ENCODE measurements around the gene MSANTD4. TPM values are rescaled to one million over a fixed set of nuclear protein-coding genes. Genes with fewer than 3 reads are reported as not detected.
"Not testable (repeated sequence)": the region's sequence is repeated elsewhere in the genome, so short reads cannot be mapped to it uniquely, and the experiment has no call there.

Gene MSANTD4
- total and polyA plus RNA-seq, 2 donors = 17.0 to 49.8 TPM

DNA sequence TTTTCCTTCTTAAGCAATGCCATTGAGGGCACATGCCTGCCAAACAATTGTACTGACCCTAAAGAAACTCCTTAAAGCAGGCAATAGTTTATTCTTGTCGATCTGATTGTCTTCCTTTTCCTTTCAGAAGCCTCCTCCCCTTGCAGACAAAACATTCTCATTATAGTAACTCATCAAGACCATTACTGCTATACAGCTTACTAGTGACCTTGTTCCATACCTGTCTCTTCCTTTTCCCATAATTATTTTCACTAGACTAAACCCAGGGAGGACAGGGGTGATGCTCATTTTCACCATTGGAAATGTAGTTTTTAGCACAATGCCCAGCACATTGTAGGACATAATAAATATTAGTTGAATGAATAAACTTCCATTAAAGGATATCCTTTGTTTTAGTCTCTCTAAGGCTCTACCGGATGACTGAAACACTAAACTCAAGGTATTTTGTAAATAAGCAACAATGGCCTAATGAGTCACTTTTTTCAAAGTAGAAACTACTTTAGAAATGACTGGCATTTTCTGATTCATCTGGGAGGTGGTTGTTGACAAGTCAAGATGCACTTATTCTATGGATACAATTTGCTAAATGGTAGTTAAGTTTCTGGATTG, 9.3 kb upstream of the MSANTD4 start:
- H3K27ac ChIP-seq (ENCODE audit: low read depth) = no peak overlapping the region
- no peaks in the 10 kb centered on the region for H3K4me1 ChIP-seq (ENCODE audit: insufficient read depth)
- no peak for DNase-seq (ENCODE audit: extremely low spot score)
- H3K36me3 ChIP-seq (ENCODE audit: insufficient read depth) = no peaks in the 10 kb centered on the region
- H3K4me3 ChIP-seq (ENCODE audit: low read depth, low read length) = no peak overlapping the region
- 65% methylated on average over 2 of the region's 2 CpGs for WGBS

DNA sequence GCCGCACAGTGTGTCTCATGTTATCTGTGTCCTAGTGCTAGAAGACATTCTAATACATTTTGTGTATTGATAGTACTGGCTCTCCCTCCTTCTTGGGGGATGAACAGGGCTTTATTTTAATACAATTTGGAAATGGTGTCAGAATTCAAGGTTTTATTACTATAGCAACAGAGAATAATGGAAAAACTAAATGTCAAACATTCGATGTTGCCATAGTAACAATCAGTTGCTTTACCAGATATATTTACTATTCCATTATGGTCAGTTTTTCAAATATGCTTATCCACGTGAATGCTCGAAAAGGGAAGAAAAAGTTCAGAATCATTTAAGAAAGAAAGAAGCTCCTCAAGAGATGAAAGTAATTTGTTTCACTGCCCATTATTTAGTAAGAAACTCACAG, 8.6 kb upstream of the MSANTD4 start:
- Histone ChIP-seq H3K27ac (ENCODE audit: low read depth) (no peak overlapping the region), H3K4me3 (ENCODE audit: low read depth, low read length) (no peak overlapping the region), H3K36me3 (ENCODE audit: insufficient read depth) (no peaks in the 10 kb centered on the region), H3K4me1 (ENCODE audit: insufficient read depth) (no peaks in the 10 kb centered on the region)
- no peak for DNase-seq (ENCODE audit: extremely low spot score)
- WGBS = 41% methylated on average over 4 of the region's 4 CpGs

GRCh38 chr11:106022795-106023275, 795 bp upstream of the MSANTD4 start:
- Histone ChIP-seq H3K27ac (ENCODE audit: low read depth) (peak overlapping the region; percentile 15), H3K4me1 (ENCODE audit: insufficient read depth) (no peaks in the 10 kb centered on the region), H3K4me3 (ENCODE audit: low read depth, low read length) (peak overlapping the region; percentile 59), H3K36me3 (ENCODE audit: insufficient read depth) (no peaks in the 10 kb centered on the region)
- DNase-seq (ENCODE audit: extremely low spot score) = no peak
- WGBS = 89% methylated on average over 7 of the region's 7 CpGs

GRCh38 chr11:106021181-106021966, 666 bp downstream of the MSANTD4 start:
- H3K4me1 ChIP-seq (ENCODE audit: insufficient read depth) = no peaks in the 10 kb centered on the region
- 11% methylated on average over 18 of the region's 18 CpGs for WGBS
- no peaks in the 10 kb centered on the region for H3K36me3 ChIP-seq (ENCODE audit: insufficient read depth)
- H3K4me3 ChIP-seq (ENCODE audit: low read depth, low read length) = peak overlapping the region; percentile 59
- peak overlapping the region; percentile 33 for H3K27ac ChIP-seq (ENCODE audit: low read depth)
- DNase-seq (ENCODE audit: extremely low spot score) = no peak

- peaks cover 2% of the 10 kb centered on the region for H3K4me1 ChIP-seq (ENCODE audit: insufficient read depth)
- DNase-seq (ENCODE audit: extremely low spot score) = no peak
- no peak overlapping the region for H3K4me3 ChIP-seq (ENCODE audit: low read depth, low read length)
- WGBS = 51% methylated on average over 2 of the region's 2 CpGs
- H3K36me3 ChIP-seq (ENCODE audit: insufficient read depth) = no peaks in the 10 kb centered on the region
- H3K27ac ChIP-seq (ENCODE audit: low read depth) = no peak overlapping the region
Observed at GRCh38 chr11:106017093-106017492, 4.9 kb downstream of the MSANTD4 start.

- no peaks in the 10 kb centered on the region for H3K36me3 ChIP-seq (ENCODE audit: insufficient read depth)
- H3K27ac ChIP-seq (ENCODE audit: low read depth) = no peak overlapping the region
- 54% methylated on average over 2 of the region's 2 CpGs for WGBS
- no peak overlapping the region for H3K4me3 ChIP-seq (ENCODE audit: low read depth, low read length)
- peaks cover 2% of the 10 kb centered on the region for H3K4me1 ChIP-seq (ENCODE audit: insufficient read depth)
- no peak for DNase-seq (ENCODE audit: extremely low spot score)
Observed at GRCh38 chr11:106015066-106015465, 7.0 kb downstream of the MSANTD4 start.

- H3K4me3 ChIP-seq (ENCODE audit: low read depth, low read length) = no peak overlapping the region
- no peak for DNase-seq (ENCODE audit: extremely low spot score)
- no peak overlapping the region for H3K27ac ChIP-seq (ENCODE audit: low read depth)
- H3K36me3 ChIP-seq (ENCODE audit: insufficient read depth) = no peaks in the 10 kb centered on the region
- peaks cover 2% of the 10 kb centered on the region for H3K4me1 ChIP-seq (ENCODE audit: insufficient read depth)
- WGBS = 68% methylated on average over 2 of the region's 2 CpGs
Observed at GRCh38 chr11:106014620-106015019, 7.4 kb downstream of the MSANTD4 start.

DNA sequence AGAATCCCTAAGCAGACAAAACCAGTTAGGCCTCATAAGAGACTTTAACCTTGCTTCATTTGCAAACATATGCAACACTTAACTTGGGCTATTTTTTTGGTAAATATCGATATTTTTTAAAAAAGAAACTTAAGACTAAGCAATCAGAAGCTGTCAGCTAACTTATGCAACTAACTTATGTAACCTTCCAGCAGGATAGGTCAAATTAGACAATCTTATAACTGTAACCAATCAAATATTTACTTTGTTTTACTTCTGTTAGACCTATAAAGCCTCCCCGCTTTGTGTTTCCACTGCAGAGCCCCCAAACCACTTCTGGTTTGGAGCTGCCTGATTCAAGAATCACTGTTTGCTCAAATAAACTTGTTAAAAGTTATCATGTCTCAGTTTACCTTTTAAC, 8.0 kb downstream of the MSANTD4 start:
- WGBS = 90% methylated on average over 2 of the region's 2 CpGs
- Histone ChIP-seq H3K27ac (ENCODE audit: low read depth) (no peak overlapping the region), H3K36me3 (ENCODE audit: insufficient read depth) (peaks cover under 1% of the 10 kb centered on the region), H3K4me3 (ENCODE audit: low read depth, low read length) (no peak overlapping the region), H3K4me1 (ENCODE audit: insufficient read depth) (peaks cover 2% of the 10 kb centered on the region)
- DNase-seq (ENCODE audit: extremely low spot score) = no peak

GRCh38 chr11:106012744-106013143, 9.3 kb downstream of the MSANTD4 start:
- Histone ChIP-seq H3K36me3 (ENCODE audit: insufficient read depth) (peaks cover 2% of the 10 kb centered on the region), H3K4me3 (ENCODE audit: low read depth, low read length) (no peak overlapping the region), H3K4me1 (ENCODE audit: insufficient read depth) (peaks cover 2% of the 10 kb centered on the region), H3K27ac (ENCODE audit: low read depth) (no peak overlapping the region)
- DNase-seq (ENCODE audit: extremely low spot score) = no peak
- WGBS = 53% methylated on average over 3 of the region's 3 CpGs

DNA sequence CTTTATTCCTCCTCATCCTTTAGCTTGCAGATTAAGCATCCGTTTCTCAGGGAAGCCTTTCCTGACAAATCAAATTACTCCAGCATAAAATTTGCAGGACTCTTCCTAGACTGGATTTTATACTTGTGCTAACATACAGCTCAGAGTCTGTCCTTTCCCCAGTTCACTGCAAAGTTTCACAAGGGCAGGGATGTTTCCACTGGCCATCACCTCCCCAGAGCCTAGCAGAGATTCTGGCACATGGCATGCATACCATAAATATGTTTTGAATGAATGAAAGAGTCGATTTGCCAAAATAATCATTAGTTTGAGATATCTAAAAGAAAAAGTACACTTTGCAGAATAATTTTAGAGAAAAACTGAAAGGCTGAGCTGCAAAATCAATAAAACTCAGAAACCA, 10.6 kb downstream of the MSANTD4 start:
- H3K36me3 ChIP-seq (ENCODE audit: insufficient read depth) = peaks cover 2% of the 10 kb centered on the region
- no peak for DNase-seq (ENCODE audit: extremely low spot score)
- H3K4me3 ChIP-seq (ENCODE audit: low read depth, low read length) = no peak overlapping the region
- H3K27ac ChIP-seq (ENCODE audit: low read depth) = no peak overlapping the region
- H3K4me1 ChIP-seq (ENCODE audit: insufficient read depth) = peaks cover 2% of the 10 kb centered on the region
- 81% methylated on average over 2 of the region's 2 CpGs for WGBS

- DNase-seq (ENCODE audit: extremely low spot score); H3K27ac ChIP-seq (ENCODE audit: low read depth); H3K36me3 ChIP-seq (ENCODE audit: insufficient read depth); H3K4me1 ChIP-seq (ENCODE audit: insufficient read depth); H3K4me3 ChIP-seq (ENCODE audit: low read depth, low read length): not testable (repeated sequence)
- whole genome bisulfite sequencing = 94% methylated on average over 4 of the region's 4 CpGs
Observed at GRCh38 chr11:106003094-106003493, 18.9 kb downstream of the MSANTD4 start.

DNA sequence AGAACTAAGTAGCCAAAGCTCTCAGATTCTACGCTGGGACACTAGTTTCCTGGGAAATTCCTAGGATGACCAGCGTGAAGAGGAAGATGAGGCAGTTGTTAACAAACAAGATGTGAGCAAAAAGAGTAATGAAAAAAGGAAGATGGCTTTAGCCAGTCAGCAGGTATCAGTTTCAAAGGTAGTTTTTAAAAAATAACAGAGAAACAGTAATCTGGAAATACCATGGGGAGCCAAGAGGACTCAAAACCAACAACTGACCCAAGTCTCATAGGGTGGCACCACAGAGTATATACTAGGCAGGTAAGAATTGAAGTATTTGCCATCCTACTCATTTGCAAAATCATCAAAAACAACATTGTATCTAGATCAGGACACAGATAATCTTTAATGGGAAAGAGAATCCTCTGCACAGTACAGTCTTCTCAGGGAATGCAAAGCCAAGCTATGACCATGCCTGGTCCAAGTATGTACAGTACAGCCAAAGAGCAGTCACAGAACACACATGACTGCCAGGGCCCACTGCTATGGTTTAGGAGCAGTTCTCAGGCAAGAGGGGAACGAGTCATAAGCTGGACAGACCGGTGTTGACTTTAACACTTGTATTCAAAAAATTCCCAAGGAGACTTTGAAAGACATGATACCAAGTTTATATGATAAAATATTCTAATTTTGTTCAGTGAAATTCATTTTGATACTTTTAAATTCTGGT, 20.6 kb downstream of the MSANTD4 start:
- Histone ChIP-seq H3K36me3 (ENCODE audit: insufficient read depth) (peaks cover 2% of the 10 kb centered on the region), H3K4me3 (ENCODE audit: low read depth, low read length) (no peak overlapping the region), H3K27ac (ENCODE audit: low read depth) (no peak overlapping the region), H3K4me1 (ENCODE audit: insufficient read depth) (no peaks in the 10 kb centered on the region)
- DNase-seq (ENCODE audit: extremely low spot score) = no peak
- 95% methylated on average over 4 of the region's 4 CpGs for WGBS

GRCh38 chr11:105991888-105992287, 30.2 kb downstream of the MSANTD4 start:
- DNase-seq (ENCODE audit: extremely low spot score) = no peak
- peaks cover 6% of the 10 kb centered on the region for H3K36me3 ChIP-seq (ENCODE audit: insufficient read depth)
- no peaks in the 10 kb centered on the region for H3K4me1 ChIP-seq (ENCODE audit: insufficient read depth)
- 93% methylated on average over 4 of the region's 4 CpGs for WGBS
- no peak overlapping the region for H3K27ac ChIP-seq (ENCODE audit: low read depth)
- no peak overlapping the region for H3K4me3 ChIP-seq (ENCODE audit: low read depth, low read length)

DNA sequence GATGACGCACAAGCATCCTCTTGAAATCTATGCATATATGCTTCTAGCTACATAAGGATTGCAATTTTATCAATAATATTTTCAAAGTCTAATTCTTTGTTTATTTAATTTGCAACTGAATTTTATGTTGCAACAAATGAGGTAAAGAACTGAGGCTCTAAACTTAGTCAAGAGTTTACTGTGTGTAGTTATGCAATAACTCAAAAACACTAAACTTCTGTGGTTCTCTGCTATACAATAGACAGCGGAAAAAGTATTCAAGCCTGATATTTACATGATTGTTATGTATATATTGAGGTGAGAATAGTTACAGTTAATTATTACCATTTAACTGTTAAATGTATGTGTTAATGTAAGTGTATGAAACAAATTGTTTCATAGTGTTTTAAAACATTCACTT, 32.9 kb downstream of the MSANTD4 start:
- 91% methylated on average over 2 of the region's 2 CpGs for WGBS

More for the DNA sequence above, 32.9 kb downstream of the MSANTD4 start:
- no peak for DNase-seq (ENCODE audit: extremely low spot score)
- H3K27ac ChIP-seq (ENCODE audit: low read depth) = no peak overlapping the region
- H3K36me3 ChIP-seq (ENCODE audit: insufficient read depth) = no peaks in the 10 kb centered on the region
- no peak overlapping the region for H3K4me3 ChIP-seq (ENCODE audit: low read depth, low read length)
- no peaks in the 10 kb centered on the region for H3K4me1 ChIP-seq (ENCODE audit: insufficient read depth)
